Gastrocnemius medialis (tissue), 4 donors: ENCODE results near the gene ACVR1. TPM values are rescaled to one million over a fixed set of nuclear protein-coding genes. Genes with fewer than 3 reads are reported as not detected.

Experiments used
- ATAC-seq, 2 donors: fragments of 150-250 bp; one replicate each; pipeline ENCODE4 v1.9.1; 2016
- DNase-seq, 2 donors: peaks; one replicate each; pipeline ENCODE4 v3.0.0-alpha.2; 2019
- H3K27ac ChIP-seq, 4 donors: fragments of 200-600 bp; sonication (generic); 1 replicate in 1 of 4; 2 replicates in 3 of 4; pipeline ENCODE4 v1.5.1; 2016 to 2018; ENCODE audit warnings: mild to moderate bottlenecking in 2 of 4, moderate library complexity in 1 of 4
- H3K27me3 ChIP-seq, 3 donors: fragments of 200-600 bp; sonication (generic) in 2 of 3; 1 replicate in 1 of 3; 2 replicates in 2 of 3; pipeline versions ENCODE4 v1.5.1 to v1.6.0; 2016 to 2019; ENCODE audit warnings: mild to moderate bottlenecking in 1 of 3, moderate library complexity in 1 of 3
- H3K36me3 ChIP-seq, 2 donors: fragments of 200-600 bp; sonication (generic) in 1 of 2; one replicate each; pipeline ENCODE4 v1.5.1; 2017 to 2018
- H3K4me1 ChIP-seq, 2 donors: fragments of 200-600 bp; sonication (generic) in 1 of 2; one replicate each; pipeline ENCODE4 v1.5.1; 2016 to 2017; ENCODE audit warnings: mild to moderate bottlenecking in 2 of 2
- H3K4me3 ChIP-seq, 4 donors: fragments of 200-600 bp; sonication (generic) in 3 of 4; 1 replicate in 1 of 4; 2 replicates in 3 of 4; pipeline ENCODE4 v1.5.1; 2016 to 2019; ENCODE audit warnings: mild to moderate bottlenecking in 2 of 4
- H3K9me3 ChIP-seq, 3 donors: fragments of 200-600 bp; sonication (generic) in 2 of 3; 1 replicate in 1 of 3; 2 replicates in 2 of 3; pipeline ENCODE4 v1.5.1; 2016 to 2019
- CTCF ChIP-seq, 5 experiments: fragments of 450-650 bp in 3 of 5; fragments of 200-600 bp in 2 of 5; sonication (generic) in 2 of 5; IDR thresholded peaks in 4 of 5; conservative IDR thresholded peaks in 1 of 5; 1 replicate in 4 of 5; 2 replicates in 1 of 5; pipeline ENCODE4 v1.5.1; 2016 to 2019; ENCODE audit warnings: antibody characterized with exemption in 5 of 5, mild to moderate bottlenecking in 3 of 5, moderate library complexity in 3 of 5
- POLR2A ChIP-seq, 2 donors: fragments of 450-650 bp; IDR thresholded peaks; one replicate each; pipeline ENCODE4 v1.6.1; 2017; ENCODE audit warnings: antibody characterized with exemption in 2 of 2, mild to moderate bottlenecking in 2 of 2, moderate library complexity in 2 of 2
- in situ Hi-C, 4 donors: fragments of 200-750 bp; cut with MboI; loops; one replicate each; pipeline versions ENCODE4 v1.15.0 to v1.8.0; 2017; ENCODE audit warnings: low sequenced_read_pairs in 4 of 4
- intact Hi-C: fragments of 100-400 bp; cut with DNase I; formaldehyde crosslinking; loops from one replicate; pipeline ENCODE4 v1.15.1; 2023; ENCODE audit warnings: low total_unique reads
- total RNA-seq, 4 donors: library from RNA; depleted of rRNA; stranded (reverse); fragments of >200 nt; gene quantifications; one replicate each; pipeline versions ENCODE4 v1.1.0 to v1.2.3, GENCODE V29; 2016

The ACVR1 gene
- total RNA-seq, 4 donors from 2014 or later = 10.8 to 18.4 (median 12.2) TPM

- Histone ChIP-seq H3K27ac (no peak overlapping the region), H3K9me3 (peaks cover 0 to 3% (median 0%) of the 10 kb centered on the region in 3 donors), H3K4me3 (no peak overlapping the region), H3K4me1 (peaks cover 0 to 6% of the 10 kb centered on the region in 2 donors), H3K36me3 (no peaks in the 10 kb centered on the region), H3K27me3 (no peaks in the 10 kb centered on the region)
- intact Hi-C loops (no loop called here), in situ Hi-C loops (no loop called here)
- DNase-seq (peak in 1 of 2 donors; percentile 68), ATAC-seq (peak; percentile 54 to 80)
- TF ChIP-seq CTCF (IDR thresholded peaks at IDR 0.05 in 4 of 5, conservative IDR thresholded peaks at IDR 0.05 in 1 of 5) (no peak), POLR2A (IDR thresholded peaks at IDR 0.05) (no peak)
Measured at GRCh38 chr2:157698430-157698829, 177.7 kb downstream of the ACVR1 start.

- Histone ChIP-seq H3K36me3 (no peaks in the 10 kb centered on the region), H3K27me3 (no peaks in the 10 kb centered on the region), H3K27ac (no peak overlapping the region), H3K9me3 (peaks cover 0 to 3% (median 0%) of the 10 kb centered on the region in 3 donors), H3K4me3 (no peak overlapping the region), H3K4me1 (peaks cover 0 to 6% of the 10 kb centered on the region in 2 donors)
- in situ Hi-C loops = no loop called here
- no peak for TF ChIP-seq CTCF (IDR thresholded peaks at IDR 0.05 in 4 of 5, conservative IDR thresholded peaks at IDR 0.05 in 1 of 5)
- TF ChIP-seq POLR2A (IDR thresholded peaks at IDR 0.05) = no peak
- ATAC-seq (no peak), DNase-seq (no peak)
- intact Hi-C loops = no loop called here
Measured at GRCh38 chr2:157696036-157696435, 180.1 kb downstream of the ACVR1 start.

- no peak for TF ChIP-seq CTCF (IDR thresholded peaks at IDR 0.05 in 4 of 5, conservative IDR thresholded peaks at IDR 0.05 in 1 of 5)
- no peak for TF ChIP-seq POLR2A (IDR thresholded peaks at IDR 0.05)
- Histone ChIP-seq H3K9me3 (no peaks in the 10 kb centered on the region), H3K36me3 (no peaks in the 10 kb centered on the region), H3K4me1 (no peaks in the 10 kb centered on the region), H3K27me3 (no peaks in the 10 kb centered on the region), H3K4me3 (no peak overlapping the region), H3K27ac (peak overlapping the region in 3 of 4 donors; percentile 28 to 53 (median 38))
- in situ Hi-C loops (no loop called here), intact Hi-C loops (no loop called here)
- DNase-seq (peak; percentile 44 to 57), ATAC-seq (peak; percentile 89 to 95)
Measured at GRCh38 chr2:157692768-157693167, 183.4 kb downstream of the ACVR1 start.

GRCh38 chr2:157691695-157692094 is 184.4 kb downstream of the ACVR1 start:
- no peak for ATAC-seq

More at GRCh38 chr2:157691695-157692094, 184.4 kb downstream of the ACVR1 start:
- in situ Hi-C loops = no loop called here
- Histone ChIP-seq H3K27ac (peak overlapping the region in 1 of 4 donors; percentile 53), H3K36me3 (no peaks in the 10 kb centered on the region), H3K4me3 (no peak overlapping the region), H3K27me3 (no peaks in the 10 kb centered on the region), H3K9me3 (no peaks in the 10 kb centered on the region), H3K4me1 (no peaks in the 10 kb centered on the region)
- intact Hi-C loops = no loop called here
- no peak for DNase-seq
- TF ChIP-seq POLR2A (IDR thresholded peaks at IDR 0.05) = no peak
- TF ChIP-seq CTCF (IDR thresholded peaks at IDR 0.05 in 4 of 5, conservative IDR thresholded peaks at IDR 0.05 in 1 of 5) = no peak
